Neural progenitor cell (in vitro differentiated cells): ENCODE data around the gene CYLD. TPM values are rescaled to one million over a fixed set of nuclear protein-coding genes. Genes with fewer than 3 reads are reported as not detected.

Experiments used
- DNase-seq: peaks from one replicate; pipeline ENCODE4 v3.0.0-alpha.2; 2016; ENCODE audit warnings: low spot score
- H2AFZ ChIP-seq: fragments of 200-600 bp; sonication (generic); replicated peaks from 2 replicates; pipeline ENCODE4 v1.6.1; 2016; ENCODE audit warnings: antibody characterized with exemption
- H3F3A ChIP-seq: fragments of 200-600 bp; sonication (generic); 2 replicates; pipeline ENCODE4 v1.6.1; 2016; ENCODE audit warnings: antibody characterized with exemption, low read depth
- H3K27ac ChIP-seq: fragments of 200-600 bp; sonication (generic); 2 replicates; pipeline ENCODE4 v1.5.1; 2016; ENCODE audit warnings: mild to moderate bottlenecking
- H3K27me3 ChIP-seq: fragments of 200-600 bp; sonication (generic); 2 replicates; pipeline ENCODE4 v1.6.1; 2016; ENCODE audit warnings: mild to moderate bottlenecking, moderate library complexity
- H3K36me3 ChIP-seq: fragments of 200-600 bp; sonication (generic); 2 replicates; pipeline ENCODE4 v1.5.1; 2016
- H3K4me1 ChIP-seq: fragments of 200-600 bp; sonication (generic); 2 replicates; pipeline ENCODE4 v1.6.1; 2016; ENCODE audit warnings: mixed run types
- H3K4me2 ChIP-seq: fragments of 200-600 bp; sonication (generic); 2 replicates; pipeline ENCODE4 v1.6.1; 2016
- H3K4me3 ChIP-seq: fragments of 200-600 bp; sonication (generic); 2 replicates; pipeline ENCODE4 v1.5.1; 2016
- H3K79me2 ChIP-seq: fragments of 200-600 bp; sonication (generic); 2 replicates; pipeline ENCODE4 v1.6.1; 2016; ENCODE audit warnings: low read depth
- H3K9ac ChIP-seq: fragments of 200-600 bp; sonication (generic); 2 replicates; pipeline ENCODE4 v1.6.1; 2016
- H3K9me3 ChIP-seq: fragments of 200-600 bp; sonication (generic); 2 replicates; pipeline ENCODE4 v1.5.1; 2016; ENCODE audit warnings: low read depth
- H4K20me1 ChIP-seq: fragments of 200-600 bp; sonication (generic); 2 replicates; pipeline ENCODE4 v1.6.1; 2016; ENCODE audit warnings: low read depth
- H3K27ac Mint-ChIP-seq: 3 replicates; pipeline ENCODE4 v1.8.0; 2021; ENCODE audit warnings: mixed read lengths
- H3K27me3 Mint-ChIP-seq: 2 replicates; pipeline ENCODE4 v1.8.0; 2022; ENCODE audit warnings: low read depth, mild to moderate bottlenecking, inconsistent platforms, moderate library complexity, mixed read lengths; ENCODE audit not compliant: insufficient read depth
- H3K36me3 Mint-ChIP-seq: 3 replicates; pipeline ENCODE4 v1.8.0; 2021; ENCODE audit warnings: mixed read lengths
- H3K4me1 Mint-ChIP-seq: 3 replicates; pipeline ENCODE4 v1.8.0; 2021; ENCODE audit warnings: mixed read lengths
- H3K4me3 Mint-ChIP-seq: 3 replicates; pipeline ENCODE4 v1.8.0; 2021; ENCODE audit warnings: mild to moderate bottlenecking, moderate library complexity, mixed read lengths
- H3K9me3 Mint-ChIP-seq: 3 replicates; pipeline ENCODE4 v1.8.0; 2020; ENCODE audit warnings: mixed read lengths
- EZH2 ChIP-seq: fragments of 200-600 bp; sonication (generic); IDR thresholded peaks from 2 replicates; pipeline ENCODE4 v1.6.1; 2017; ENCODE audit warnings: antibody characterized with exemption, mild to moderate bottlenecking, moderate library complexity
- EZH2phosphoT487 ChIP-seq: fragments of 200-600 bp; sonication (generic); IDR thresholded peaks from 2 replicates; pipeline ENCODE4 v1.6.1; 2017; ENCODE audit warnings: antibody characterized with exemption
- total RNA-seq: library from RNA; depleted of rRNA; stranded (reverse); fragments of >200 nt; gene quantifications from 2 replicates; pipeline ENCODE4 v1.2.3, GENCODE V29; 2015; ENCODE audit warnings: low replicate concordance
- TF ChIP-seq, protein P1 (sequence below): fragments of 200-600 bp; sonication (generic); IDR thresholded peaks from 2 replicates; pipeline ENCODE4 v1.5.1; 2017; ENCODE audit warnings: antibody characterized with exemption, mild to moderate bottlenecking

The CYLD gene
- total RNA-seq, 1 donor from 2014 or later, result 22.0 TPM

GRCh38 chr16:50771366-50771765 is 29.5 kb downstream of the CYLD start:
- Histone ChIP-seq H3K4me2 (no peak overlapping the region), H4K20me1 (no peaks in the 10 kb centered on the region), H3K79me2 (no peaks in the 10 kb centered on the region), H3F3A (no peaks in the 10 kb centered on the region), H3K9me3 (no peaks in the 10 kb centered on the region), H3K4me3 (no peak overlapping the region), H3K9ac (no peak overlapping the region), H2AFZ (no peak overlapping the region), H3K27me3 (no peaks in the 10 kb centered on the region), H3K27ac (no peak overlapping the region), H3K36me3 (no peaks in the 10 kb centered on the region), H3K4me1 (no peaks in the 10 kb centered on the region)
- DNase-seq, result no peak
- Mint-ChIP-seq H3K4me3 (no peak overlapping the region), H3K4me1 (peaks cover 5% of the 10 kb centered on the region), H3K36me3 (peaks cover 14% of the 10 kb centered on the region), H3K9me3 (peaks cover 11% of the 10 kb centered on the region), H3K27ac (no peak overlapping the region), H3K27me3 (no peaks in the 10 kb centered on the region)
- TF ChIP-seq EZH2phosphoT487 (no peak), EZH2 (no peak)
- TF ChIP-seq, protein P1, sequence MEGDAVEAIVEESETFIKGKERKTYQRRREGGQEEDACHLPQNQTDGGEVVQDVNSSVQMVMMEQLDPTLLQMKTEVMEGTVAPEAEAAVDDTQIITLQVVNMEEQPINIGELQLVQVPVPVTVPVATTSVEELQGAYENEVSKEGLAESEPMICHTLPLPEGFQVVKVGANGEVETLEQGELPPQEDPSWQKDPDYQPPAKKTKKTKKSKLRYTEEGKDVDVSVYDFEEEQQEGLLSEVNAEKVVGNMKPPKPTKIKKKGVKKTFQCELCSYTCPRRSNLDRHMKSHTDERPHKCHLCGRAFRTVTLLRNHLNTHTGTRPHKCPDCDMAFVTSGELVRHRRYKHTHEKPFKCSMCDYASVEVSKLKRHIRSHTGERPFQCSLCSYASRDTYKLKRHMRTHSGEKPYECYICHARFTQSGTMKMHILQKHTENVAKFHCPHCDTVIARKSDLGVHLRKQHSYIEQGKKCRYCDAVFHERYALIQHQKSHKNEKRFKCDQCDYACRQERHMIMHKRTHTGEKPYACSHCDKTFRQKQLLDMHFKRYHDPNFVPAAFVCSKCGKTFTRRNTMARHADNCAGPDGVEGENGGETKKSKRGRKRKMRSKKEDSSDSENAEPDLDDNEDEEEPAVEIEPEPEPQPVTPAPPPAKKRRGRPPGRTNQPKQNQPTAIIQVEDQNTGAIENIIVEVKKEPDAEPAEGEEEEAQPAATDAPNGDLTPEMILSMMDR, result no peak

- H3K4me3 ChIP-seq, result no peak overlapping the region
- H3K9ac ChIP-seq, result no peak overlapping the region
- no peak overlapping the region for H3K4me2 ChIP-seq
- Mint-ChIP-seq H3K4me3 (no peak overlapping the region), H3K27ac (no peak overlapping the region), H3K36me3 (peaks cover 3% of the 10 kb centered on the region), H3K4me1 (peaks cover 5% of the 10 kb centered on the region), H3K9me3 (peaks cover 3% of the 10 kb centered on the region), H3K27me3 (no peaks in the 10 kb centered on the region)
- H2AFZ ChIP-seq, result no peak overlapping the region
- no peaks in the 10 kb centered on the region for H3K9me3 ChIP-seq
- DNase-seq, result no peak
- H3F3A ChIP-seq, result no peaks in the 10 kb centered on the region
- no peaks in the 10 kb centered on the region for H4K20me1 ChIP-seq
- no peaks in the 10 kb centered on the region for H3K4me1 ChIP-seq
- TF ChIP-seq, protein P1, result no peak
- TF ChIP-seq EZH2, result no peak
- TF ChIP-seq EZH2phosphoT487, result no peak
- no peaks in the 10 kb centered on the region for H3K36me3 ChIP-seq
- H3K27me3 ChIP-seq, result no peaks in the 10 kb centered on the region
- no peaks in the 10 kb centered on the region for H3K79me2 ChIP-seq
- H3K27ac ChIP-seq, result no peak overlapping the region
Observed at GRCh38 chr16:50774405-50774804, 32.5 kb downstream of the CYLD start.

DNA sequence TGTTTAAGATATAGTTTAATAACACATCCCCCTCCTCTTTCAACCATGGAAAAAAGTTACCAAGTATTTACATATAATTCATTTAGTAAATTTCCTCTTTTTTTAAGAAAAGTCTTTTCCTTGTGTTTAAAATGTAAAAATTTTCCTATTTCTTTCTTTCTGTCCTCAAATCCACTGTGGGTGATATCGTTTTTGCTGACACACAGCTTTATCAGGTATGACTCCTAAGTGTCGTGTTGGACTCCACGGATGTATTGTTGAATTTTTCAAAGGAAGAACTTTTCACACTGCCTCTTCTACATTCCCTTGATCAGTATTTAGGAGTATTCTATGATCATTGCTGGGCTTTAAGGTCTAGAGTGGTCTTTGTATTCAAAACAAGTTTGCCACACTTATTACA is 33.1 kb downstream of the CYLD start:
- DNase-seq, result no peak
- Histone ChIP-seq H4K20me1 (no peaks in the 10 kb centered on the region), H3K4me3 (no peak overlapping the region), H3K9me3 (no peaks in the 10 kb centered on the region), H3K27me3 (no peaks in the 10 kb centered on the region), H3K4me2 (no peak overlapping the region), H3K4me1 (no peaks in the 10 kb centered on the region), H2AFZ (no peak overlapping the region), H3K9ac (no peak overlapping the region), H3K79me2 (no peaks in the 10 kb centered on the region), H3K36me3 (no peaks in the 10 kb centered on the region), H3F3A (no peaks in the 10 kb centered on the region), H3K27ac (no peak overlapping the region)
- Mint-ChIP-seq H3K27ac (no peak overlapping the region), H3K27me3 (no peaks in the 10 kb centered on the region), H3K9me3 (no peaks in the 10 kb centered on the region), H3K4me3 (no peak overlapping the region), H3K36me3 (peaks cover 3% of the 10 kb centered on the region), H3K4me1 (peaks cover 5% of the 10 kb centered on the region)
- TF ChIP-seq EZH2 (no peak), EZH2phosphoT487 (no peak)
- TF ChIP-seq, protein P1, result no peak
